Upper lobe of right lung (tissue), 1 donor: Measurements from ENCODE around the gene SP6. TPM values are rescaled to one million over a fixed set of nuclear protein-coding genes. Genes with fewer than 3 reads are reported as not detected.

Source experiments
- ATAC-seq: fragments of 200-7000 bp; cut with Tn5 transposase; one replicate; pipeline ENCODE4 v1.9.1; 2020; ENCODE audit warnings: mild to moderate bottlenecking, moderate library complexity
- DNase-seq: peaks from one replicate; pipeline ENCODE4 v3.0.0-alpha.2; 2020
- H3K27ac ChIP-seq: fragments of 200-600 bp; one replicate; pipeline ENCODE4 v1.8.0; 2022
- H3K27me3 ChIP-seq: fragments of 200-600 bp; one replicate; pipeline ENCODE4 v1.8.0; 2022; ENCODE audit warnings: mild to moderate bottlenecking
- H3K36me3 ChIP-seq: fragments of 200-600 bp; one replicate; pipeline ENCODE4 v1.8.0; 2022
- H3K4me1 ChIP-seq: fragments of 200-600 bp; one replicate; pipeline ENCODE4 v1.8.0; 2022
- H3K4me3 ChIP-seq: fragments of 200-600 bp; one replicate; pipeline ENCODE4 v1.8.0; 2022; ENCODE audit warnings: mild to moderate bottlenecking
- H3K9me3 ChIP-seq: fragments of 200-600 bp; one replicate; pipeline ENCODE4 v1.8.0; 2022
- CTCF ChIP-seq: fragments of 200-600 bp; IDR thresholded peaks from one replicate; pipeline ENCODE4 v1.8.0; 2022; ENCODE audit warnings: antibody characterized with exemption
- intact Hi-C: fragments of 100-400 bp; cut with DNase I; formaldehyde crosslinking; loops from one replicate; pipeline ENCODE4 v1.11.0; 2022
- total RNA-seq: library from RNA; stranded (reverse); fragmentation: NEBNext Ultra II Directional; extraction: Animal tissue kit (Norgen Biotek cat#: 25700); gene quantifications from one replicate; pipeline ENCODE4 v1.2.1, GENCODE V29; 2021
- donor health status: DM: no; HTN: yes; CAD: no; lungs with severe emphysema.

Gene SP6
- total RNA-seq, 1 donor from 2014 or later: 8.5 TPM

DNA sequence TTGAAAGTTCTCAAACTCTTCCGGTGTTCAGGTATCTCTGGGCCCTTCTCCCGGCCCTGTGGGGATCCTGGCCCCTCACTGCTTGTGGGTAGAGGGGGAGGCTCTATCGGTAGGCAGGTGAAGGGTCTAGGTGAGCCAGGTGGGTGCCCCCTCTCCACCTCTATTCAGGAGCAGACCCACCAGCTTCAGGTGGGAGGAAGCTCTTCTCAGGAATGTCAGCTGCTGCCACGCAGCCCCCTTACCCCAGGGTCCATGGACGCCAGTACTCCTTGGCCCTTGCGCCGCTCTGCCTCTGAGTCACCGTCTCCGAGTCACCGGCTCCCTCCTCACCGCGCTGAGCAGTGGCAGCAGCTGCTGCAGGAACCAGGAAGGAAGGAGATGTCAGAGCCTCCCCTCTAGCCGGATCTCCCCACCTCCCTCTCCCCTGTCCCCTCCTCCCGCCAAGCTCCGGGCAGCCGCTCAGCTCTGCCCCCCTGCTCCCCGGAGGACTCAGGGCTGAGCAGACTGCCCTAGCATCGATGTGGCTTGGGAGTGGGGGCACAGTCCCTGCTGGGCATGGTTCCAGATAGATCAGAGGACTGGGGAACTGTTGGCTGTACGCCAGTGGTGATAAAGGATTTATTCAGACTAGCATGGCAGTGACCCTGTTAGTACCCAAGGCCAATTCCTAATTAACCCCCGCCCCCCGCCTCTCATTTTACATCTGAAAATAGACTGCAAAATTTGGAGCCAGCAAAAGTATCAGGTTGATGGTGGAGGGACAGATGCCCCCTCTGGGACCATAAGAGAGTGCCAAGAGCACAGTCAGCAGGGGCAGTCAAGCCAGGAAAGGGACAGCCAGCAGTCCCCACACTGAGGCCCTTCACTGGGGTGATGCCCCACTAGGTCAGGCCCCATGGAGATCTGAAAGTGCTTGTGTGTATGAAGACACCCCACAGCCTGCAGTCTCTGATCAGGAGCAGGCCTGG, 29.3 kb downstream of the SP6 start, which contains the start of gene OSBPL7:
TSS of gene OSBPL7 (minus strand) at position 371 of the 968 bp plus-strand sequence. CDS start 1,516 bp downstream, outside the sequence.
- DNase-seq: peak; percentile 85
- TF ChIP-seq CTCF: no peak
- peak; percentile 89 for ATAC-seq
- Histone ChIP-seq H3K4me3 (peak within 1 kb of the TSS; percentile 67), H3K27ac (peak within 1 kb of the TSS; percentile 67), H3K36me3 (peaks cover 53% of the 10 kb centered on the region), H3K9me3 (no peaks in the 10 kb centered on the region), H3K27me3 (no peaks in the 10 kb centered on the region), H3K4me1 (peaks cover 18% of the 10 kb centered on the region)
- intact Hi-C loops: no loop called here

DNA sequence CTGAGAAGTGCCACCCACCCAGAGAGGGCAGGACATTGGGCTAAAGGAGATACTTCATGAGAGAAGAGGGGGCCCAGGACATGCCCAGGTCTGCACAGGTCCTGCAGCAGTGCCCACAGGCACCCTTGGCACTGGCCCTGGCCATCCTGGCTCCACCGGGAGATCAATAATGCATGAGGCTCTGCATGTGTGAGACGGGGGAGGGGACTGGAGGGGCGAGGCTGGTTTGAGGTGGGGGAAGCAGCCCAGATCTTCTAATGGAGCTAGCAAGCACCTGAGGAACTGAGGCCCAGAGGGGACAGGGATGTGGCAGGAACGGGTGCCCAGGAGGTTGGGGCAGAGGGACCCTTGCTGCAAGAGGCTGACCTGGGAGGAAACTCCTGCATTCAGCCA, 29.9 kb downstream of the SP6 start:
- ATAC-seq: no peak
- peaks cover 53% of the 10 kb centered on the region for H3K36me3 ChIP-seq
- no peaks in the 10 kb centered on the region for H3K27me3 ChIP-seq
- intact Hi-C loops: no loop called here
- TF ChIP-seq CTCF: no peak
- H3K4me1 ChIP-seq: peaks cover 18% of the 10 kb centered on the region
- no peak for DNase-seq
- peak overlapping the region; percentile 67 for H3K27ac ChIP-seq
- no peaks in the 10 kb centered on the region for H3K9me3 ChIP-seq
- peak overlapping the region; percentile 67 for H3K4me3 ChIP-seq

DNA sequence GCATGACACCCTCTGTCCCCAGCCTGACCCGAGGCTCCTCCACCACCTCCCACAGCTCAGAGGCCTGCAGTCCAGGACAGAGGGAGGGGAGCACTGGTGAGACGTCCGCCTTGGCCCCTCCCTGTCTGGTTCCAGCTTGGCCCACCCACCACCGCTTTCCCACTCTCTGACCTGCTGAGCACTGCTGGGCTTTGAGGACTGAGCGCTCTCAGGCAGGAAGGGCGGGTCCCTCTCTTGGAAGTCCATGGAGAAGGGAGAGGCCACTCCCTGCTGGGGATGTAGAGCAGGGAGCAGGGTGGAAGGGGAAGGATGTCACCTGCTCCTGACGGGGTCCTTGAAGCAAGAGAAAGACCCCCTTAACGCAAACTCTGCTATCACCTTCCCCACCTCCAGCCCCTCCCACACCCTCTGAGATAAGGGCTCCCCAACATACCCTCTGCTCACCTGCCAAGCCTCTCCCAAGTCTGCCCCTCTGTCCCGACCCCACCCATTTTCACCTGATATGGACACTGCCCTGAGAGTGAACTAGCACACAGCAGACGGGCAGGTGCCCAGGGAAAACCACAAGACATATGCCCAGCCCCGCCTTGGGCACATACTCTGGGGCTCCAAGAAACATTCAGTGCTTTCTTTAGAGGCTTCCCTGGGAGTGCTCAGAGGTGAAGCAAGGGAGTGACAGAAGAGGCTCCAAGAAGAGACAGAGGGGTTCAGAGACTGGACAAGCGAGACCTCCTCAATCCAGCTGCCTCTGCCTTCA, 30.8 kb downstream of the SP6 start:
- H3K4me3 ChIP-seq: no peak overlapping the region
- peak; percentile 57 for ATAC-seq
- H3K27ac ChIP-seq: peak overlapping the region; percentile 24
- TF ChIP-seq CTCF: no peak
- H3K4me1 ChIP-seq: peaks cover 18% of the 10 kb centered on the region
- H3K36me3 ChIP-seq: peaks cover 53% of the 10 kb centered on the region
- H3K27me3 ChIP-seq: no peaks in the 10 kb centered on the region
- H3K9me3 ChIP-seq: no peaks in the 10 kb centered on the region
- DNase-seq: no peak
- intact Hi-C loops: no loop called here

- Histone ChIP-seq H3K4me1 (peaks cover 18% of the 10 kb centered on the region), H3K27me3 (no peaks in the 10 kb centered on the region), H3K36me3 (peaks cover 55% of the 10 kb centered on the region), H3K9me3 (no peaks in the 10 kb centered on the region), H3K27ac (no peak overlapping the region), H3K4me3 (no peak overlapping the region)
- TF ChIP-seq CTCF: no peak
- ATAC-seq: no peak
- no peak for DNase-seq
- intact Hi-C loops: no loop called here
These were observed 31.5 kb downstream of the SP6 start for GRCh38 chr17:47819475-47819874.

- H3K36me3 ChIP-seq: peaks cover 52% of the 10 kb centered on the region
- no peak for TF ChIP-seq CTCF
- H3K9me3 ChIP-seq: no peaks in the 10 kb centered on the region
- no peak for ATAC-seq
- peaks cover 18% of the 10 kb centered on the region for H3K4me1 ChIP-seq
- DNase-seq: peak; percentile 48
- H3K27me3 ChIP-seq: no peaks in the 10 kb centered on the region
- intact Hi-C loops: no loop called here
- H3K27ac ChIP-seq: no peak overlapping the region
- no peak overlapping the region for H3K4me3 ChIP-seq
These were observed 32.8 kb downstream of the SP6 start for GRCh38 chr17:47818002-47818695.
